HG03442 (cell line): Measurements from ENCODE around the gene HEMGN.
"Not testable (repeated sequence)": the region's sequence is repeated elsewhere in the genome, so short reads cannot be mapped to it uniquely, and the experiment has no call there.

Experiments used
- ATAC-seq: cut with Tn5 transposase; IDR thresholded peaks from one replicate; pipeline ENCODE4 v1.9.1; 2021; ENCODE audit warnings: mild to moderate bottlenecking, moderate library complexity; ENCODE audit not compliant: unreplicated experiment

HEMGN gene, protein sequence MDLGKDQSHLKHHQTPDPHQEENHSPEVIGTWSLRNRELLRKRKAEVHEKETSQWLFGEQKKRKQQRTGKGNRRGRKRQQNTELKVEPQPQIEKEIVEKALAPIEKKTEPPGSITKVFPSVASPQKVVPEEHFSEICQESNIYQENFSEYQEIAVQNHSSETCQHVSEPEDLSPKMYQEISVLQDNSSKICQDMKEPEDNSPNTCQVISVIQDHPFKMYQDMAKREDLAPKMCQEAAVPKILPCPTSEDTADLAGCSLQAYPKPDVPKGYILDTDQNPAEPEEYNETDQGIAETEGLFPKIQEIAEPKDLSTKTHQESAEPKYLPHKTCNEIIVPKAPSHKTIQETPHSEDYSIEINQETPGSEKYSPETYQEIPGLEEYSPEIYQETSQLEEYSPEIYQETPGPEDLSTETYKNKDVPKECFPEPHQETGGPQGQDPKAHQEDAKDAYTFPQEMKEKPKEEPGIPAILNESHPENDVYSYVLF

DNA sequence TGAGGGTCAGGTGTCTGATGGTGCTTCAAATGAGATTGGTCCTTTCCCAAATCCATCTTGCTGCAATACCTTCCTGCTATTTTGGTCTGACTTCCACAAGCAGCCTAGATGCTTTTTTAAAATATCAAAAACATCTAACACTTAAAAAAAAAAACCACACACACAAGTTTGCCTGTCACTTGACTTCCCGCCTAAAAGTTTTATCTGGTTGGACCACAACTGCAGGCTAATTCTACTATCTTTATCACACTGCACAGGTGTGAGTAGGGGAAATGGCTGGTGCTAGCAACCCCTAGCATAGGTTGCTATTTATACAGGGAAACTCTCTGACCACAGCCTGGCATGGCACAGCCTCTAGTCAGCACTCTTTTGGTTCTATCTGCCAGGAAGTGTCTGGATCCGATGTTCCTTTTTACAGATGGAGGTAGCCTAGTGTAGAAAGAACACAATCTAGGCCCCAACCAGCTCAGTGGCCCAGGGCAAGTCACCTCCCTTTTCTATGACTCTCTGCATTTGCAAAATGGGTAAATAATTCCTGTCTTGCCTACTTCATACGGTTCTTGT, at the start of gene HEMGN:
Gene HEMGN, minus strand, starts transcription at position 92 of the 564 bp plus-strand sequence. Its CDS starts 36 bp downstream, at position 56.
- ATAC-seq: no peak

DNA sequence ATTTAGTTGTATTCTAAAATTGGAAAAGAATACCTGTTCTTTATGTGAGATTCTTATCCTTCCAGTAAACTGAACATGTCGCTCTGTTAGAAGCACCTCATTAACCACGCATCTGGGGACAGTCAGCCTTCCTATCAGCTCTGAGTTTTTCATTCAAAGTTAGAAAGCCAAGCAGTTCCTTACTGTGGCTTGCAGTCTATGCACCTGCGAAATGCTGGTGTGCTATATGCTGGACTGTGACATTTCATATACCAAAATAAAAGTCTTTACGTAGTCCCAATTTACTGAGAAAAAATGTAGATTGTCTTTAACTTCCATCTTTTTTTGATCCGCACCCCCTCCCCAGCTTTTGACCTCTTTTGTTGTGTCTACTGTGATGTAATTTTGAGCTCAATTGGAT, 49.5 kb upstream of the HEMGN start:
- ATAC-seq: no peak

DNA sequence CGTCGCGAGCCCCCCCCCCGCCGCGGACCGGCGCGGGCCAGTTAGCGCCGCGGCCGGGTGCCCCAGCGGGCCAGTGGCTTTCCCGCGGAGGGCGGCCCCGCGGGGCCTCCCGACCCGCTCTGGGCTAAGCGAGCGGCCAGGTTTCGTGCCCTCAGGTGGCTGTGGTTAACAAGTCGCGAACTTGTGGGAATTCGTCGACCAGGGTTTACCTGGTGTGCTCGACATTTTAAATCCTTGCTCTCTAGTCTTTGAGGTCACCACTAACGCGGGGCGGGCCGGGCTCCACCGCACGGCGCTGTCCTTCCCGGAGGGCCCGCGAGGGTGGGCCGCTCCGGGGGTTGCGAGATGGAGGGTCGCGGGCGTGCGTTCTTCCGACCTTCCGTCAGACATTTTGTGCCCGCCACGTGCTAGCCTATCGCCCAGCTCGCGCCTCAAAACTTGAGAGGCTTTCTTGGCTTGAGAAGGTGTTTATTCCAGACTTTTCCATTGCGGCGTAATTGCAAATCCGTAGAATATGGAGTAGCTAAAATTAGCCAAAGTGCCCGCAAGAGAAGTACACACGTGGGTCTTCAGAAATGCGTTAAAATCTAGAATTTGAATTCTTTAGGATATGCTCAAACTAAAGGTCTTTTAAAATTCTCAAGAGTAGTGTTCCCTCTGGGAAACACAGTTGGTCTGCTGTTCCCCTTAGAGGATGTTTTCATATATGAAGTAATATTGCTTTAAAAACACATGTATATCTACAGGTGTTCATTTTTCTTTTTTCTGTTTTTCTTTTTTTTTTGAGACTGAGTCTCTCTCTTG, 47.3 kb upstream of the HEMGN start:
- ATAC-seq: peak; percentile 10

DNA sequence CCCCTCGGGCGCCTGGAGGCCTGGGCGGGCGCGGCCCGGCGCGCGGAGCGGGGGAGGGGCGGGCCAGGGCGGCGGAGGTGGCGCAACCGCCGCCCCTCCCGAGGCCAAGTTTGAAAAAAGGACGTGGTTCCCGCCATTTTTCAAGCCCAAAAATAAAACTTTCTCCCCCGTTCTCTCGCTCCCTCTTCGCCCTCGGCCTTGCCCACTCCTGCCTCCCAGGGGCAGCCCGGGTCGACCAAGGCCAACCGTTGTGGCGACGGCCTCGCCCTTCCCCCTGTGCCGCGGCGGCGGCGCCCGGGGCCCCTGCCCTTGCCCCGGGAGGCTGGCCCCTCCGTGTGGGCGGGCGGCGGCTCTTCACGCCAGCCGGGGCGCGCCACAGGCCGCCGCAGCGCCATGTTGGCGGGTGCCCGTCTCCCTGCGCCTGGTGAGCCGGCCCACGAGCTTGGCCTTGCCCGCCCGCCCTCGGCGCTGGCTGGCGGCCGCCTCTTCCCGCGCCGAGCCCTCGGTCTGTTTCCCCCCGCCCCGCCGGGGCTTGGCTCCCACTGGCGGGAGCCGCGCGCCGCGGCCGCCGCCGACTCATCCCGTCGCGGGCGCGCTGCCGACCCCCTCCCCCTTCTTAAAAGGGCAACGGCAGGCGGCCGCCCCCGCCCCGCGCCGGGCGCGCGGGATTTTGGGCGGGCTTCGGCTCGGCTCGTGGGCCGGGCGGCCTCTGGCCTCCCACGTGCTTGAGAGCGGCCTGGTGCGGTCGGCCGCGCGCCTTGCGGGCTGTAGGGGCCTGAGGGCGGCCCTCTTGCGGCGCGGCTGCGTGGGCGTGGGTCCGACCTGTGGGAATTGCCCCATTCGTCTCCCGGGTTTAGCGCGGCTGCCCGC, 46.5 kb upstream of the HEMGN start:
- peak; percentile 26 for ATAC-seq

DNA sequence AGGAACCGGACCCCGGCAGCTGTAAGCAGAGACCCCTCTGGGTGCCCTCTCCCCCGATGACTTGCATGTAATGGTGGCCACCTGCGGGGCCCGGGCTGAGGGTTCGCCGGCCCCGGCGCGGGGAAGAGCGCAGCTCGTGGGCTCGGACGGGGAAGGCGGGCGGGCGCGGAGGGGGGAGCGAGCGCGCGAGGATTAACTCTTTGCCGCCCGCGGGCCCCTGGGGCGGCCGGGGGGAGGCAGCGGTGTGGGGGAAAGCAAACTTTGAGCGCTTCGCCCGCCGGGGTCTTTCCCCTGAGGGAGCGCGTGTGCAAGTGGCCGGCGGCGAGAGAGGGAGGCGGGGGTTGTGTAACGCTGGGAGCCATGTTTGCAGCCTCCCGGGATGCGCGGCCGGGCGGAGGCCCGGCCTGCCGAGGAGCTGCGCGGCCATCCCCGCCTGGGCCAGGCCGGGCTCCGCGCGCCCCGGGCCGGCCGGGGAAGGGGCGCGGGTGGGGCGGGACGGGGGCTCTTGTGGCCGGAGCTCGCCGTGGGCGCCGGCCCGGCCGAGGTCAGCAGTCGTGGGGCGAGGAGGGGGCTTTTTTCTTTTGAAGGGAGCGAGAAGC, 45.7 kb upstream of the HEMGN start:
- peak; percentile 7 for ATAC-seq

DNA sequence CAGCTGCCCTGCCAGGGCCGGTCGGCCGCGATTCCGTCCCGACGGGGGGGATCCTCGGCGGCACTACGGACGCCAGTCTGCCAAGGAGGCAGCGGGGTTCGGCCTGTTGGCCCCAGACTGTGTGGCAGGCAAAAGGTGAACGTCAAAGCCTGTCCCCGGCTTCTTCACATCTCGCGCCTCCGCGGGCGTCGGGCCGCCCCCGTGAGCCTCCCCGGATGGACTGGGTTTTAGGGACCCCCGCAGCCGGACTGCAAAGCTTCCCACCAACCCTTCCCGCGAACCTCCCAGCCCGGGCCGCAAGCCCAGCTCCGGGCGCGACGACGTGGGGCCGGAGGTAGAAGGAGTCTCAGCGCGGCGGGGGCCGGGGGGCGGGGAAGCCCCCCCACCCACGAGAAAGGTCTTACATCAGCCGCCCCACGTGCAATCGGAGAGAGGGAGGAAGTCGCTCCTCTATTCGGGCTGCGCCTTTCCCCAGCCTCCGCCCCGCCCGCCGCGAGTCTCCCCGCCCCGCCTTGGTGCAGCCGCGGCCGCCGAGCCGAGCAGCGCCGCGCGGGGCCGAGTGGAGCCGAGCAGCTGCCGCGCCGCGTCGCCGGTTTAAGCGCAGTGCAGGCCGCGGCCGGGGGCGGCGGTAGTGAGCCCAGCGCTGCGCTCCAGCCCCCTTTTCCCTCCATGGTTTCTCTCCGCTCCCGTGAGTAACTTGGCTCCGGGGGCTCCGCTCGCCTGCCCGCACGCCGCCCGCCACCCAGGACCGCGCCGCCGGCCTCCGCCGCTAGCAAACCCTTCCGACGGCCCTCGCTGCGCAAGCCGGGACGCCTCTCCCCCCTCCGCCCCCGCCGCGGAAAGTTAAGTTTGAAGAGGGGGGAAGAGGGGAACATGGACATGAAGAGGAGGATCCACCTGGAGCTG, 45.0 kb upstream of the HEMGN start, which contains the start of gene ANP32B:
Gene ANP32B, plus strand, starts transcription at position 659 of the 906 bp plus-strand sequence. Its CDS starts 215 bp downstream, at position 874.
- peak; percentile 64 for ATAC-seq

DNA sequence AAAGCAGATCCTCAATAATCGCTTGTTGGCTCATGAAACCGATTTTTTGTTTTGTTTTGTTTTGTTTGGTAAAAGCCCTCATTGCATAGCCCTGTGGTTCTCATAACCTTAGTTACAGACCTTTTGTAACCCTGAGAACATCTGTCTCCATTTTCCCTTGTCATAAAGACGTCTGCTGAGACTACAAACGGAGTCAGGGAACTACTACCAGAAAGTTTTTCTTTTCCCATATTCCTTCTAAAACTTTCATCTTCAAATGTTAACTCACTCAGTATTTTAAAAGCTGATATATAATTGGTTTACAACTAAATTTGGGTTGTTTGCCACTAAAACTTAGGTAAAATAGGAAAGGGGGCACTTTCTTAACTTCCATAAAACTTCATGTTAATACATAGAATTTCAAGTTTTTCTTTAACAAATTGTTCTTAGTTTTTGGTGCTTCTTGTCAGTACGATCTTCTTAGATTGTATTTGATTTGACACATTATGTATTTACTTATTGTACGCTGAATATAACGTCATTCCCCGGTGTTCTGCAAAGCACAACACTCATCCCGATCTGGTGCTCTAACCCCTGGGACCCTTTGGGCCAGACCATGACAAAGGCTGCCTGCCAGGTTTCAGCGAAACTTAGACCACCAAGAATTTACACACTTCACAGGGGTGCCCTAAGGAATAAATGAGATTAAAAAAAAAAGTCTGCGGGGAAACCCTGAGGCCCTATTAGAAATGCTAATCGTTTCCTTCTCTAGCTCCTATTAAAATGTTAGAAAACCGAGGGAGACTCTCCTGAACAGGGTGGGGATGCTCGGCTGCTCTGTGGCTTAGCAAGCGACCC, 44.1 kb upstream of the HEMGN start:
- ATAC-seq: no peak

DNA sequence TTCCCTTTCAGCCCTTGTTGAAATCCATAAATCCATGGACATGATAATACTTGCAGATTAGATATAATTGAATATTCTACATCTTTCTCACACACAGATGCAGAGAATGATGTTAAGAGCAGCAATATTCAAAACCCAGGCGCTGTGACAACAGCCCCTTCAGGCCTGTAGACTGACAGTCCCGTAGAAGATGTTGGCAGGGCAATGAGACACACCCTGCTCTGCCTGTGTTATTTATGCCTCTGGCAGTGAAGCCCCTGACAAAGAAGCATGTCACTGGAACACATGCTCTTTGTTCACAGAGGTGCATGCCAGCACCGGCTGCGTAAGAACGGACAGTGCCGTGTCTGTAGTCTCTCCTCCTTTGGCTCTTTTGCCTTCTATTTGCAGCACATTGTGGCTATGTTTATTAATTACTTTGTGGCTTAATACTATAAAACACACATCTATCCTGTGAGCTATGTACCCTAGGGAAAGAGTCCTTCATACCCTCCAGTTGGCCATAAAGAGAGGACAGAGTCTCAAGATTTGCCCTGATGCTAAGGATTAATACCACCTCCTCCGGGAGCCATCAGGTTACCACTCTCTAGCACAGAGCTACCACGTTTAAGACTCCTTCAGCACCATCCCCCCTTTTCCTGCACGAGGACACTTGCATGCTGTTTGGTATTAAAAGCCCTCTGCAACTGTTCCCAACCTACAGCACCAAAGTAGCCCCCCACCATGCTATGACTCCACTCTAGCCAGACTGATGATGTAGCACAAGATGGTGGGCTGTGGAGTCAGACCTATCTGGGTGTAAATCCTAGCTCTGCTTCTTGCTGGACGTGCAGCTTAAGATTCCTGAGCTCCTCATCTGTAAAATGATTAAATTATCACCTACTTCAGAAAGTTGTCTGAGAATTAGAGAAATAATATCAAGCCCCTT, 43.2 kb upstream of the HEMGN start:
- no peak for ATAC-seq

DNA sequence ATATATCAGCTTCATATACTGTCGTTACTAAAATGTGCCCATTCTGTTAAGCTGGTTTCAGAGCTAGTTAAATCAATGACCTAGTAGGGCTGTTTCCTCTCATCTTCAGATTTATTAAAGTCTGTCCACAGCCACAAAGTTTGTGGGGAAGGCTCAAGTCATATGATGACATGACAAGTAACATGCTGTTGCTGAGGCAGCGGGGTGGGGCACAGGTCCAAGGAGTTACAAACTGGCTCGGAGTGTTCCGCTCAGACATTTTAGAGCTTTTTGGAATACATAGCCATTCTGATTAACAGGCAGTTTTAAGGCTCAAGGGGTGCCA, 42.5 kb upstream of the HEMGN start:
- ATAC-seq: no peak

DNA sequence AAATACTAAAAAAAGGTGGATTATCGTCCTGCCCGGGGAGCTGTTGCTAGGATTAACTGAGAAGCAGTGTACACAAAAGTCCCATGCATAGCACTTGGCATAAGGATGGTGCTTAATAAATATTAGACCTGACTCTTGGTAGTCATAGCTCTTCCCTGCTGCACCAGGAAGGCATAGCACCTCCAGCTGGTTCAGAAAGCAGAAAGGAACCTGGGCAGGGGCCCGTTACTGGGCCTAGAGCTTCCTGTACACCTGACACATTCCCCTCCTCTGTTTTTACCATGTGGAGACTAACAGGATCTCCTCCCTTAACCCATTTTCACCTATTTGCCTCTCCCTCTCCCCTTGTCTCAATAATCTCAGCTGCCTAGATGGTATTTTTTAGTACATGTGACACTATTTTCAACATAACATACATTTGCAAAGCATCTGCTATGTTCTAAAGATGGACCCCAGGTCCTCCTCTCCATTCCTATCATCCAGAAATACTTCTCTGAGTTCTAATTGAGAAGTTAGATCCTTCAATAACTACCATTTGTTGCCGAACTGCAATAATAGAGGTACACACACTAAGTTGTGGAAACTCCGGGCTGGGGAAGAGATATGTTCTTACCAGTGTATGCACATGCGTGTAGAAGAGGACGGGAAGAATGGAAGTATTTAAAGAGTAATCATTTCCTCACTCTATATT, 42.0 kb upstream of the HEMGN start:
- no peak for ATAC-seq

DNA sequence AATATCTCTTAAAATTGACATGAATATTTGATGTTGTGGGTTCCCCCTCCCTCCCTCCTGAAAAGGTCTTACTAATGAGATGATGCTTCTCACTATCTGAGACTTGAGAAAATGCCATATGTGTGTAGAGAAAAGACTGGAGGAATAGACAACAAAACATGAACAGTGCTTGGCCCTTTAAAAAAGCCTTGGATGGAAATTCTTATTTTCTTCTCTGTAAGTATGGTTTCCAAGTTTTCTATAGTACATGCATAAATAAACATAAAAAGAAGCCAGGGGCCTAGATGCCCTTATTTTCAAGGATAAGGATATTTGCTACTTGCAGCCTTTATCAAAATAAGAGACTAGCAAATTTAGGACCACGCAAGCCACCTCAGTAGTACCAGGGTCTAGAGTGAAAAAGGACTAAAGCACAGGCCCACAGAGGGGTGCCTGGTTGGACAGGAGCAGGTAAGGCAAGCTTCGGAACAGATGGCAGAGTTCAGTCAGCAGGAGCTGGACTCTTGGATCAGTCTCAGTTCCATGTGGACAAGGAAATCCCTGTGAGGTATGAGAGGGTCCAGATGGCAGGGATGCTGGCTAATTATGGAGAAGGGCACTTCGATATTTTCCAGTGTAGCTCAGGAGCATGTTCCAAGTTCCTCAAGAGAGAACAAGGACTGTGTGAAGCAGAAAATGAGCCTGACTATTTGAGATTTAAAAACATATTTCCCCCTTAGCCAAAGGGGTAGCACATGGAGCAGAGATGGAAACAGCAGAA, 40.6 kb upstream of the HEMGN start:
- ATAC-seq: no peak

DNA sequence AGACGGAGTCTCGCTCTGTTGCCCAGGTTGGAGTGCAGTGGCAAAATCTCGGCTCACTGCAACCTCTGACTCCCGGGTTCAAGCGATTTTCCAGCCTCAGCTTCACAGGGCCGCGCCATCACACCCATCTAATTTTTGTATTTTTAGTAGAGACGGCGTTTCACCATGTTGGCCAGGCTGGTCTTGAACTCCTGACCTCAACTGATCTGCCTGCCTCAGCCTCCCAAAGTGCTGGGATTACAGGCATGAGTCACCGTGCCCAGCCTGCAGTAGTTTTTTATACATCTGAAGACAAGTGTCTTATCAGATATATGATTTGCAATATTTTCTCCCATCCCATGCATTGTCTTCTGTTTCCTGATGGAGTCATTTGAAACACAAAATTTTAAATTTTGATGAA, 38.7 kb upstream of the HEMGN start:
- not testable (repeated sequence) for ATAC-seq

DNA sequence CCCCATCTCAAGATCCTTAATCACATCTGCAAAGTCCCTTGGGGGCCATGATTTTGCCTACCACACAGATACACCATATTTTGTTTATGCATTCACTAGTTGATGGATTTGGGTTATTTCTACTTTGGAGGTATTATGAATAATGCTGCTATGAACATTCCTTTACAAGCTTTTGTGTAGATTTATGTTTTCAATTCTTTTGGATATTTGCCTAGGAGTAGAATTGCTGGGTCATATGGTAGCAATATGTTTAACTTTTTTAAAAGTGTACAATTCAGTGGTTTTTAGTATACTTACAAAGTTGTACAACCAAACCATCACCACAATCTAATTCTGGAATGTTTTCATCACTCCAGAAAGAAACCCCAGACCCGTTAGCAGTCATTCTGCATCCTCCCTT, 37.4 kb upstream of the HEMGN start:
- no peak for ATAC-seq

DNA sequence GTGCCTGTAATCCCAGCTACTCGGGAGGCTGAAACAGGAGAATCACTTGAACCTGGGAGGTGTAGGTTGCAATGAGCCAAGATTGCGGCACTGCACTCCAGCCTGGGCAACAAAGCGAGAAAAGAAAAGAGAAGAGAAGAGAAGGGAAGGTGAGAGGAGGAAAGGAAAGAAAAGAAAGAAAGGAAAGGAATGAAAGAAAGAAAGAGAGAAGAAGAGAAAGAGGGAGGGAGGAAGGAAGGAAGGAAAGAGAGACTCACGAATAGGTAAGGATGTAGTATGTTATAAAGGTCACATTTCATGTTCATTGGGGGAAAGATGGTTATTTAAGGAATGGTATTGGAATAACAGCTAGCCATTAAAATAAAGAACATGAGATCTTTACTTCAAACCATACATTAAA, 34.8 kb upstream of the HEMGN start:
- no peak for ATAC-seq

DNA sequence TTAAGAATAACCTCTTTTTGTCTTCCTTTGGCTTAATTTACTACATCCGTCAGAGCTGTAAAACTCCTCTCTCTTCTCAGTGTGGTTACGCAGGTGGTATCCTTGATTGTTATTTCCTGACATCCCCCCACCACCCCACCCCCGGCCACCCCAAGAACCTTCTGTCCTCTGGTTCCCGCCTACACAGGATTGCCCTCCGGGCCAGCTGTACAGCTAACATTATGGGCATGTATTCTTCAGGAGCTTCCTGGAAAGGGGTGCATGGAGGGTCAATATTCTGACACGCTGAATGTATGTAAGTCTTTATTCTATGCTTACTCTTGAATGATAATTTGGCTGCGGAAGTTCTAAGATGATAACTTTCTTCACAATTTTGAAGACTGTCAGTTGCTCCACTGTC, 32.2 kb upstream of the HEMGN start:
- no peak for ATAC-seq

DNA sequence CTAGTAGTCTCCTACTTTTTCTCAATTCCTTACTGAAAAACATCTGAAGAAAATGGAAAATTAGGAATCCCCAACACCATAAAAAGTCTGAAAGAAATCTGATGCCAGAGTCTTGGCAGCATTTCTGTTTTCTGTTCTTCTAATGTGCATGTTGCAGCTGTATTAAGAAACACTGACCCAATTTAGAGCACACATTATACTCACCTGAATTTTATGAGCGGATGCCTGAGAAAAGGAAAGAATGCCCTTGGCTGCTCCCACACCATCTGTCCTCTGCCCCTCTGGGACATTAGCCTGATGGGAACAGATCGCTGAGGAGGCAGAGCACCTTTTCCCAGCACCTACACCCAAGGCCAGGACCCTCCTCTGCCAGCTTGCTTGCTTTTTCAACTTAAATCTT, 31.0 kb upstream of the HEMGN start:
- ATAC-seq: no peak
